HG03025 (cell line): ENCODE measurements around the gene OR4M2.
"Not testable (repeated sequence)": the region's sequence is repeated elsewhere in the genome, so short reads cannot be mapped to it uniquely, and the experiment has no call there.

ENCODE experiments used
- ATAC-seq: cut with Tn5 transposase; IDR thresholded peaks from one replicate; pipeline ENCODE4 v1.9.1; 2021; ENCODE audit warnings: mild to moderate bottlenecking, moderate library complexity; ENCODE audit not compliant: unreplicated experiment, low FRiP score

The OR4M2 gene, protein sequence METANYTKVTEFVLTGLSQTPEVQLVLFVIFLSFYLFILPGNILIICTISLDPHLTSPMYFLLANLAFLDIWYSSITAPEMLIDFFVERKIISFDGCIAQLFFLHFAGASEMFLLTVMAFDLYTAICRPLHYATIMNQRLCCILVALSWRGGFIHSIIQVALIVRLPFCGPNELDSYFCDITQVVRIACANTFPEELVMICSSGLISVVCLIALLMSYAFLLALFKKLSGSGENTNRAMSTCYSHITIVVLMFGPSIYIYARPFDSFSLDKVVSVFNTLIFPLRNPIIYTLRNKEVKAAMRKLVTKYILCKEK

DNA sequence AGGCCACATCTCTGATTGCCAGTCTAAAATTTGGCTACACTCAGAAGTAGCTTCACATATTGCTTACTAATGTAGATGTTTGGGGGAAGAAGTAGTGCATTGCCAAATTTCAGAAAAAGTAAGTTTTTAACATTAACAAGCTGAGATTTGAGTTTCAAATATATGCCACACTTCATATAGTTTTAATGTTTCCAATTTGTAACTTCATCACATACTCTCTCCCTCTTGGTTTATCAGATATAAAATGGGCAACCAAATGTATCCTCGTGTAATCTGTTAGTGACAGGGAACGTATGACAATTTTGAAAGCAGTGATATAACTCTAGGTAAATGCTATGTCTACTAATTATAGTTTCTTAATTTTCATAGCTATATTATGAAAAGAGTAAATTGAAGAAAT, at the start of gene OR4M2:
TSS of gene OR4M2 (plus strand) at position 301 of the 400 bp plus-strand sequence. CDS start at position 399, 98 bp downstream.
- ATAC-seq, result not testable (repeated sequence)

DNA sequence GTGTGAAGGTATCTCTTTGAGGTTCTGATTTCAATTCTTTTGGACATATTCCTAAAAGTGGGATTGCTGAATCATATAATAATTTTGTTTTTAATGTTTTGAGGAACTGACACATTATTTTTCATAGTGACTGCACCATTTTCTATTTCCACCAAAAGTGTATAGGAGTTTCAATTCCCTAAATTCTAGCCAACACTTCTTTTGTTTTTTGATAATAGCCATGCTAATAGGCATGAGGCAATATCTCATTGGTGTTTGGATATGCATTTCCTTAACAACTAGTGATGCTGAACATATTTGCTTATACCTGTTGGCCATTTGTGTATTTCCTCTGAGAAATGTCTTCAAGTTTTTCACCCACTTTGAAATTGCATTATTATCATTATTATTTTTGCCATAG, 11.1 kb upstream of the OR4M2 start:
- not testable (repeated sequence) for ATAC-seq

DNA sequence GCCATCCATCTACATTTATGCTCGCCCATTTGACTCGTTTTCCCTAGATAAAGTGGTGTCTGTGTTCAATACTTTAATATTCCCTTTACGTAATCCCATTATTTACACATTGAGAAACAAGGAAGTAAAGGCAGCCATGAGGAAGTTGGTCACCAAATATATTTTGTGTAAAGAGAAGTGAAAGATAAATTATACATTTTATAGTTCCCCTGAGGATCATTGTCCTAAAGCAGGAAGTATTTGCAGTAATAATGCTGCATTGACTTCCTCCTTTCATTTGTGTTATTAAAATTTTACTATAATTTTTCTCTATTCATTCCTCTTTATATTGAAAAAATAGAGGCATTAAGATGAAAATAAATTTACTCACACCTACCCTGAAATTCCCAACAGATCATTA, 1.1 kb downstream of the OR4M2 start:
- ATAC-seq, result not testable (repeated sequence)

DNA sequence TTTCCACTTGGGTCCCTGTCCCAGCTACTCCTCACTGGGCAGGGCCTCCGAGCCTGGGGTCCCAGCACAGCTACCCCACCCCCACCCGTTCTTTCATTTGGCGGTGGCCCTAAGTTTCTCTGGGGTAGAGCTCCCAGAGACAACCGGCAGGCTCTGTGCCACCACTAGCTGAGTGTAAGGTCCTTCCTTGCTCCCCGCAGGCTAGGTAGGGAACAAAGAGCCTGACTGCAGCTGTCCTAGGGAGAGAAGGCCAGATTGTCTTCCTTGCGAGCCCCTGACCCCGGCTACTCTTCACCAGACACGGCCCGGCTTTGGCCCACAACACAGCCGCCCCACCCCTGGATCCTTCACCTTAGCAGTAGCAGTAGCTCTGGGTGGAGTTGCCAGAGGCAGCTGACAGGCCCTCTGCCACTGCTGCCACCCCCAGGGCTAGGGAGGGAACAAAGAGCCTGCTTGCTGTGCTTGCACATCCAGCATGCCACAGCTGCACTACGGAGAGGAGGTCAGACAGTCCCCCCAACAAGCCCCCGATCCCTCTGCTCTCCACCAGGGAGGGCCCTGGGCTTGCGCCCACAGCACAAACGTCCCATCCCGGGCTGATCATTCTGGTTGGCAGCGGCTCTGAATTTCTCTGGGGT, 18.4 kb downstream of the OR4M2 start:
- ATAC-seq, result not testable (repeated sequence)

DNA sequence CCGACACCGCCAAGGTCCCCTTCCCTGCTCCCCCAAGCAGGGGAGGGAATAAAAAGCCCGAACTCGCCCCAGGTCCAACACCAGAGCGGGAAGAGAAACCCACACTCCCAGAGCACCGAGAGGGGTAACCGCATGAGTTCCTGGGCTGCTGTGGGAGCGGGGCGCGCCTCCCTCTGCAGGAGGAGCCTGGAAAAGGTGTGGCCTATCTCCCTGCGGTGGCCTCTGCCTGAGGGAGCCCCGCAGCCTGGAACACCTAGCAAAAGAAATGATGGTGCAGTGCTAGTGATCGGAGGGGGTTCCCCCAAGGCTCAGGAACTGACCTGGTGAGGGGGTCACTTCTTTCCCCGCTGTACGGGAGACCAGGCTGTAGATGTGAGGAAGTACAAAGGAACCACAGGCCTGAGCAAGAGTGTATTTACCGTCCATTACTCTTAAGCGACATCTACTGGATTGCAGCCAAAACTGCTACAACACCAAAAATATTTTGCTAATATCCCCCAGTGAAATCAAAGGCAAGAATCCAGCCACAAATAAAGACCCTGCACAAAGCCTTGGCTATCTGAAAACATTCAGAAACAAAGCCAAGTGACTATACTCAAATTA, 19.1 kb downstream of the OR4M2 start:
- peak; percentile 53 for ATAC-seq

DNA sequence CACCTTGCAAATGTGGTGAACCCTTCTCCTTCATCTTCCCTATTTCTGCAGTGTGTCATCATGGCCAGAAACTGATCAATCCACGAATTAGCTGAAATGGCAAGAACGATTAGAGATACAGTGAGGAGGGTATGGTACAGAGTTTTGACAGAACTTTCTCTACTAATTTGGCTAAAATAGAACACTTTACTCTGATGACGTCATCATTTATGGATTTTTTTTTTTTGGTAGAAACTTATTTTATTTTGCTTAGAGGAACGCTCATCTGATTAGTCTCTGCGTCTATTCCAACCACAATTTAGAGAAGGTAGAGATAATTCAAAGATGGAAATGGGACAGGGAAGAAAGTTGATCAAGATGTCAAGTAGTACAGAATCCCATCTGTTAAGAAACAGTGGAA, 41.7 kb downstream of the OR4M2 start:
- ATAC-seq, result not testable (repeated sequence)
